A673 (cell line): ENCODE data around the gene CCDC92.

ENCODE experiments used
- CTCF ChIP-seq: fragments of 300-800, 200-600 bp; sonication (generic); conservative IDR thresholded peaks from 2 replicates; pipeline ENCODE4 v1.5.1; 2017; ENCODE audit warnings: low read depth, mild to moderate bottlenecking, antibody characterized with exemption, low read length, moderate library complexity, mixed read lengths
- EZH2 ChIP-seq: fragments of 200-600 bp; sonication (generic); IDR thresholded peaks from 2 replicates; pipeline ENCODE4 v1.6.1; 2017; ENCODE audit warnings: borderline replicate concordance, low read depth, mild to moderate bottlenecking, mixed read lengths, antibody characterized with exemption, low read length; ENCODE audit not compliant: poor library complexity, severe bottlenecking

DNA sequence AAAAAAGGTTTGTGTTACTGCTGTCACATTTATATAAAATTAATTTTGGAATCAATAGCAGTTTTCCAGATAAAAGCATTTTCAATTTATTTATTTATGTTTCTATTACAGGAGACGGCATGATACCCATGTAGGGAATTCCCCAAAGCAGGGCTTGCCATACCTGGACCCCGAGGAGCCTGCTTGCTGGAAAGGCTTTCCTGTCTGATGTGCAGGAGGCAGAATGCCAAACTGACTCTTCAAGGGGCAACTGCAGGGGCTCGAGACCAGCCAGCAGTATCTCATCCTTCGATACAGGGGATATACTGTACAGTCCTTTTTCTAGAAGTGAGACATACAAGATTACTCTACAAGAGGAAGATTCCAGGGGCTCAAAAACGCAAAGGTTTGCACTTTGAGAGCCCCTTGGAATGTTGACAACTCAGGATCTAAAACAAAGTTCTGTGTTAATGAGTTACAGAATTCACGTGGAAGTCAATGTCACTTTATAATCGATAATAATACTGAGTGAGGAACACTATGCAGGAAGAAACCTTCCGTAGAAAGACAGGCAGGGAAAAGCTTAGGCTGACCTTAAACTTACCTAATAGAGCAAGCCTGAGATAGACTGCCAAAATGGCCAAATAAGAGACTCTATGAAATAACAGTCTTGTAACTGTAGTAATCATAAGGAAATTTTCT is 38.9 kb upstream of the CCDC92 start:
- no peak for TF ChIP-seq CTCF
- TF ChIP-seq EZH2, result no peak
